22Rv1 (cell line): ENCODE data around the gene AP1M1.
"Not testable (repeated sequence)": the region's sequence is repeated elsewhere in the genome, so short reads cannot be mapped to it uniquely, and the experiment has no call there.

Source experiments
- H3K27ac ChIP-seq: fragments of 450-650 bp; 2 replicates; pipeline ENCODE4 v1.5.1; 2017
- ZFX ChIP-seq: fragments of 450-650 bp; IDR thresholded peaks from 2 replicates; pipeline ENCODE4 v1.6.1; 2017; ENCODE audit warnings: antibody characterized with exemption, borderline replicate concordance
- TF ChIP-seq, protein P1 (sequence below): fragments of 450-650 bp; IDR thresholded peaks from 2 replicates; pipeline ENCODE4 v1.5.1; 2017; ENCODE audit warnings: mild to moderate bottlenecking

AP1M1 gene

DNA sequence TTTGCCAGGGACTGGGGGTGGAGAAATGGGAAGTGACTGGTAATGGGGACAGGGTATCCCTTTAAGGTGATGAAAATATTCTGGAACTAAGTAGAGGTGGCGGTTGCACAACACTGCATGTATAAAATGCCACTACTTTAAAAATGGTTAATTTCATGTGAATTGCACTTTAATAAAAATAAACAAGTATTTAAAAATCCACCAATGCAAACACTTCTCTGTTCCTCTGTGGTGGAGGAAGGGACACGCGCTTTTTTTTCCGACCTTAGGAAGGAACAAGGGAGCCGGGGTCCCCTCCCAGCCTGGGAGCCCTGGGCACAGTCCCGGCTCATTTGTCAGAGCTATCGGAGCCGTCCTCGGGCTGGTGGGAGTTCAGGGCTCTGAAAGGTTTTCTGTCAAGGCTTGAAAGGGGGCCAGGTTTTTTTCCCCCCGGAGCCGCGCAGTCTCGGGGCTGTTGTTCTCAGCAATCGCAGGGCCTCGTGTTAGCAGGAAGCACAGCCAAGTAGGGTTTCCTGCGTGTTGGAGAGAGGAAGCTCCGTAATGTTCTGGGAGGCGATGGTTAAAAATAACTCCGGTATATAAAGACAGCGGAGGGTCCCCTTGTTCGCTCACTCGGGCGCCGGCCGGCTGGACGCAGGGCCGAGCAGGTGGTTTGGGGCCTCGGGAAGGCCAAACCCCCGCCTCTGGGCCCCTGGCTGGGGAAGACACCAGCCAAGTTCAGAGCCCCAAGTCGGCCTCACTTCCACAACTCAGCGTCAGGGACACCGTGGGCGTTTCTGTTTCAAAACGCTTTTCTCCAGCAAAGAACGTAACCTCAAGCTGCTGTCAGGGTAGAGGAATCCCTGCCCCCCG lies 85.7 kb downstream of the AP1M1 start:
- TF ChIP-seq, protein P1, sequence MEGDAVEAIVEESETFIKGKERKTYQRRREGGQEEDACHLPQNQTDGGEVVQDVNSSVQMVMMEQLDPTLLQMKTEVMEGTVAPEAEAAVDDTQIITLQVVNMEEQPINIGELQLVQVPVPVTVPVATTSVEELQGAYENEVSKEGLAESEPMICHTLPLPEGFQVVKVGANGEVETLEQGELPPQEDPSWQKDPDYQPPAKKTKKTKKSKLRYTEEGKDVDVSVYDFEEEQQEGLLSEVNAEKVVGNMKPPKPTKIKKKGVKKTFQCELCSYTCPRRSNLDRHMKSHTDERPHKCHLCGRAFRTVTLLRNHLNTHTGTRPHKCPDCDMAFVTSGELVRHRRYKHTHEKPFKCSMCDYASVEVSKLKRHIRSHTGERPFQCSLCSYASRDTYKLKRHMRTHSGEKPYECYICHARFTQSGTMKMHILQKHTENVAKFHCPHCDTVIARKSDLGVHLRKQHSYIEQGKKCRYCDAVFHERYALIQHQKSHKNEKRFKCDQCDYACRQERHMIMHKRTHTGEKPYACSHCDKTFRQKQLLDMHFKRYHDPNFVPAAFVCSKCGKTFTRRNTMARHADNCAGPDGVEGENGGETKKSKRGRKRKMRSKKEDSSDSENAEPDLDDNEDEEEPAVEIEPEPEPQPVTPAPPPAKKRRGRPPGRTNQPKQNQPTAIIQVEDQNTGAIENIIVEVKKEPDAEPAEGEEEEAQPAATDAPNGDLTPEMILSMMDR = no peak
- TF ChIP-seq ZFX = no peak
- no peak overlapping the region for H3K27ac ChIP-seq

- no peak overlapping the region for H3K27ac ChIP-seq
- TF ChIP-seq, protein P1 = no peak
Measured at GRCh38 chr19:16284505-16284904, 86.8 kb downstream of the AP1M1 start.

- H3K27ac ChIP-seq = not testable (repeated sequence)
Measured at GRCh38 chr19:16285079-16285478, 87.4 kb downstream of the AP1M1 start.

- TF ChIP-seq ZFX = no peak
- TF ChIP-seq, protein P1 = no peak
Measured at GRCh38 chr19:16285769-16286498, 88.2 kb downstream of the AP1M1 start.

DNA sequence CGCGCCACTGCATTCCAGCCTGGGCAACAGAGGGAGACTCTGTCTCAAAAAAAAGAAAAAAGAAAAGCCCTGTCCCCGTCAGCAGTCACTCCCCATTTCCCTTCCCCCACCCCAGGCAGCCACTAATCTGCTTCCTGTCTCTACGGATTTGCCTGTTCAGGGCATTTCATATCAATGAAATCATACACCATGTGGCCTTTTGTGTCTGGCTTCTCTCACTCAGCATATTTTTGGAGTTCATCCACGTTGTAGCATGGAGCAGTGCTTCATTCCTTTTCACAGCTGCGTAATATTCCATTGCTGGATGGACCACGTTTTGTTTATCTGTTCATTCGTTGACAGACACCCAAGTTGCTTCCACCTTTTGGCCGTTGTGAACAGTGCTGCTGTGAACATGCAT lies 90.8 kb downstream of the AP1M1 start:
- TF ChIP-seq ZFX = no peak
- TF ChIP-seq, protein P1 = no peak
- H3K27ac ChIP-seq = no peak overlapping the region

More at GRCh38 chr19:16285769-16286498, 88.2 kb downstream of the AP1M1 start:
- H3K27ac ChIP-seq = no peak overlapping the region

DNA sequence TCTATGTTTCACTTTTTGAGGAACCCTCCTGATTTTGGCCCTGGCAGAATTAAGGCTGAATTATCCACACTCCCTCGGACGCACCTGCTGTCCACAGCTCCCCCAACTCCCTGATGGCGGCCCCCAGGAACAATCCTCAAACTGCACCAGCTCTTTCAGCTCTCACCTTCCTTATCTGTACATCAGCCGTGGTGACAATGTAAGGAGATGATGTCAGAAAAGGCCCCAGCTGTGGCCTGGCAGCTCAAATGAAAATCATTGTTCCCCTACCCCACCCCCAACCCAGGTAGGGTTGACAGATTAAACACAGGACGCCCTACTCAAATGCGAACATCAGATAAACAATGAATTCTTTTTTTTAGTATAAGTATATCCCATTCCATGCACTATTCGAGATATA lies 91.9 kb downstream of the AP1M1 start:
- TF ChIP-seq, protein P1 = no peak
- no peak for TF ChIP-seq ZFX
- H3K27ac ChIP-seq = no peak overlapping the region

DNA sequence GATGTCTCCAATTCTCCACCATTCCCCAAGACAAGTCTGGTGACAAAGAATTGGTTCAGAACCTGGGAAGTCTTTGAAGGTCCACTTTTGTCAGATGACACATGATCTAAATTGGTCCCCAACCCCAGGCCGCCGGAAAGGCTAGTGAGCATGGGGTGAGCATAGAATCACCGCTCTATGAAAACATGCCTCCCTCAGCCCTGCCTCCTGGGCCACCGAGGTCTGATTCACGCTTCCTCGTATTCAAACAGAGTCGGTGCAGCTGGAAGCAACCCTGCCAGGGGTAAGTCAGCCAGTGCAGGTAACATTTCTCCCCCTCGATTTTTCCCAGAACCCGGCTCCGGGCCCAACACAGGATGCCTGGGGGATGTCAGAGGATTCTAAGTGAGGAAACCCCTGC lies 93.0 kb downstream of the AP1M1 start:
- TF ChIP-seq, protein P1 = no peak
- TF ChIP-seq ZFX = no peak
- H3K27ac ChIP-seq = no peak overlapping the region
